Endodermal cell (in vitro differentiated cells): ENCODE data around the gene GLRA3. TPM values are rescaled to one million over a fixed set of nuclear protein-coding genes. Genes with fewer than 3 reads are reported as not detected.

Experiments used
- DNase-seq: peaks from one replicate; pipeline ENCODE4 v3.0.0-alpha.2; 2017
- H3K27ac ChIP-seq: 2 replicates; pipeline ENCODE4 v1.5.1; 2013; ENCODE audit warnings: mild to moderate bottlenecking, low read depth, low read length, moderate library complexity
- H3K27me3 ChIP-seq: 2 replicates; pipeline ENCODE4 v1.6.1; 2013; ENCODE audit warnings: mild to moderate bottlenecking, low read length, moderate library complexity; ENCODE audit not compliant: insufficient read depth, control insufficient read depth, poor library complexity, severe bottlenecking
- H3K36me3 ChIP-seq: 2 replicates; pipeline ENCODE4 v1.7.0; 2013; ENCODE audit warnings: mild to moderate bottlenecking, low read length, moderate library complexity; ENCODE audit not compliant: control insufficient read depth, insufficient read depth
- H3K4me1 ChIP-seq: one replicate; pipeline ENCODE4 v1.7.0; 2013; ENCODE audit warnings: low read length; ENCODE audit not compliant: control insufficient read depth, insufficient read depth
- H3K4me3 ChIP-seq: 2 replicates; pipeline ENCODE4 v1.5.1; 2013; ENCODE audit warnings: mild to moderate bottlenecking, low read length, moderate library complexity
- H3K9ac ChIP-seq: 2 replicates; pipeline ENCODE4 v1.6.1; 2013; ENCODE audit warnings: mild to moderate bottlenecking, low read length, moderate library complexity; ENCODE audit not compliant: poor library complexity, severe bottlenecking; ENCODE audit errors: extremely low read depth
- H3K9me3 ChIP-seq: 2 replicates; pipeline ENCODE4 v1.6.1; 2013; ENCODE audit warnings: mild to moderate bottlenecking, low read length, moderate library complexity; ENCODE audit not compliant: control insufficient read depth
- H3K27ac Mint-ChIP-seq: 2 replicates; pipeline ENCODE4 v1.8.0; 2020; ENCODE audit warnings: mixed read lengths
- H3K27me3 Mint-ChIP-seq: 2 replicates; pipeline ENCODE4 v1.8.0; 2021; ENCODE audit warnings: mild to moderate bottlenecking, mixed read lengths; ENCODE audit not compliant: insufficient read depth
- H3K36me3 Mint-ChIP-seq: 2 replicates; pipeline ENCODE4 v1.8.0; 2020; ENCODE audit warnings: low read depth, mixed read lengths
- H3K4me1 Mint-ChIP-seq: 2 replicates; pipeline ENCODE4 v1.8.0; 2020; ENCODE audit warnings: mixed read lengths
- H3K4me3 Mint-ChIP-seq: 2 replicates; pipeline ENCODE4 v1.8.0; 2020; ENCODE audit warnings: mild to moderate bottlenecking, moderate library complexity, mixed read lengths
- H3K9me3 Mint-ChIP-seq: 2 replicates; pipeline ENCODE4 v1.8.0; 2020; ENCODE audit warnings: mild to moderate bottlenecking, mixed read lengths
- CTCF ChIP-seq: fragments of 200-600 bp; sonication (generic); conservative IDR thresholded peaks from 2 replicates; pipeline ENCODE4 v1.5.0; 2021; ENCODE audit warnings: antibody characterized with exemption, mild to moderate bottlenecking
- WGBS, 2 experiments: methylation state at CpG; one replicate each; pipeline versions ENCODE4 v1.1.5 to v1.1.7; 2013; ENCODE audit warnings: missing lambda C conversion rate in 2 of 2, mixed read lengths in 1 of 2; ENCODE audit not compliant: insufficient coverage in 1 of 2, insufficient read length in 1 of 2; 5-methylcytosine and 5-hydroxymethylcytosine counted together
- total RNA-seq, 2 donors: library from RNA; stranded (reverse); fragmentation: NEBNext Ultra II Directional in 1 of 2; extraction: Animal tissue kit (Norgen Biotek cat#: 25700) in 1 of 2; gene quantifications; 2 replicates in 1 of 2; 3 replicates in 1 of 2; pipeline ENCODE4 v1.2.1, GENCODE V29; 2021

The GLRA3 gene
- total RNA-seq, 2 donors from 2014 or later, result 0.11 TPM; not detected in 1

GRCh38 chr4:174616661-174617060, 212.4 kb downstream of the GLRA3 start:
- Histone ChIP-seq H3K27ac (no peak overlapping the region), H3K4me3 (no peak overlapping the region), H3K36me3 (no peaks in the 10 kb centered on the region), H3K4me1 (no peaks in the 10 kb centered on the region), H3K9ac (no peak overlapping the region), H3K9me3 (peaks cover 7% of the 10 kb centered on the region), H3K27me3 (no peaks in the 10 kb centered on the region)
- no peak overlapping the region for H3K27ac Mint-ChIP-seq
- peaks cover 25% of the 10 kb centered on the region for H3K36me3 Mint-ChIP-seq
- no peaks in the 10 kb centered on the region for H3K27me3 Mint-ChIP-seq
- no peak for TF ChIP-seq CTCF
- DNase-seq, result no peak
- H3K4me3 Mint-ChIP-seq, result no peak overlapping the region
- no peaks in the 10 kb centered on the region for H3K4me1 Mint-ChIP-seq
- H3K9me3 Mint-ChIP-seq, result peaks cover 38% of the 10 kb centered on the region
- WGBS, 2 experiments, result 89 to 100% methylated on average over 1 to 2 of the region's 3 CpGs

DNA sequence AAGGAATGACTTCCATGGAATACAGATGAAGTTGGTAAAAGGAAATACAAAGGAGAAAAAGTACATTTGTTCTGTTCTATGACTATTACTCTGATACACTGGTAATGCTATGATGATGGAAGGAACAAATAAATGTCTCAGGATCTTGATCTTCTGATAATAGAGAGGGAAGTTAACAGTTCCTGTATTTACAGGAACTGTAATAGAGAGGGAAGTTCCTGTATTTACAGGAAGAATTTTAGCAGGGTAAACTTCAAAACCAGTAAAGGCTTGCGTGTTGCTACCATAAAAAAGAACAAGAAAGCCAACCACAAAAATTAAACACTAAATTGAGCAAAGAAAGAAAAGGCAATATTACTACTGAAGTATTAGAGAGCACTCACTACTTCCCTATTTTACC, 215.1 kb downstream of the GLRA3 start:
- Histone ChIP-seq H3K4me3 (no peak overlapping the region), H3K9ac (no peak overlapping the region), H3K27ac (no peak overlapping the region), H3K36me3 (no peaks in the 10 kb centered on the region), H3K27me3 (no peaks in the 10 kb centered on the region), H3K9me3 (peaks cover 22% of the 10 kb centered on the region), H3K4me1 (no peaks in the 10 kb centered on the region)
- TF ChIP-seq CTCF, result no peak
- Mint-ChIP-seq H3K9me3 (peaks cover 38% of the 10 kb centered on the region), H3K36me3 (peaks cover 28% of the 10 kb centered on the region), H3K4me3 (no peak overlapping the region), H3K27ac (no peak overlapping the region), H3K27me3 (no peaks in the 10 kb centered on the region), H3K4me1 (no peaks in the 10 kb centered on the region)
- WGBS, 2 experiments, result 100% methylated on average over 1 of the region's 1 CpG; no CpG with 5 or more reads in 1 of the 2 experiments
- DNase-seq, result no peak

GRCh38 chr4:174611792-174612191, 217.3 kb downstream of the GLRA3 start:
- Mint-ChIP-seq H3K27ac (no peak overlapping the region), H3K4me3 (no peak overlapping the region), H3K36me3 (peaks cover 25% of the 10 kb centered on the region), H3K9me3 (peaks cover 28% of the 10 kb centered on the region), H3K27me3 (no peaks in the 10 kb centered on the region), H3K4me1 (peaks cover 13% of the 10 kb centered on the region)
- Histone ChIP-seq H3K4me3 (no peak overlapping the region), H3K4me1 (peaks cover 1% of the 10 kb centered on the region), H3K9me3 (peaks cover 22% of the 10 kb centered on the region), H3K27me3 (no peaks in the 10 kb centered on the region), H3K9ac (no peak overlapping the region), H3K36me3 (no peaks in the 10 kb centered on the region), H3K27ac (no peak overlapping the region)
- no peak for TF ChIP-seq CTCF
- no peak for DNase-seq
- 89 to 97% methylated on average over 1 of the region's 1 CpG for WGBS, 2 experiments
